GM12801 (cell line): ENCODE measurements around the gene POLD2.

Source experiments
- TF ChIP-seq, protein P1 (sequence below): IDR thresholded peaks from one replicate; pipeline ENCODE4 v1.5.1; 2011; ENCODE audit warnings: control low read depth; ENCODE audit not compliant: insufficient read length; ENCODE audit errors: extremely low read depth

POLD2 gene

GRCh38 chr7:44107116-44107960 lies 16.0 kb downstream of the POLD2 start:
- TF ChIP-seq, protein P1, sequence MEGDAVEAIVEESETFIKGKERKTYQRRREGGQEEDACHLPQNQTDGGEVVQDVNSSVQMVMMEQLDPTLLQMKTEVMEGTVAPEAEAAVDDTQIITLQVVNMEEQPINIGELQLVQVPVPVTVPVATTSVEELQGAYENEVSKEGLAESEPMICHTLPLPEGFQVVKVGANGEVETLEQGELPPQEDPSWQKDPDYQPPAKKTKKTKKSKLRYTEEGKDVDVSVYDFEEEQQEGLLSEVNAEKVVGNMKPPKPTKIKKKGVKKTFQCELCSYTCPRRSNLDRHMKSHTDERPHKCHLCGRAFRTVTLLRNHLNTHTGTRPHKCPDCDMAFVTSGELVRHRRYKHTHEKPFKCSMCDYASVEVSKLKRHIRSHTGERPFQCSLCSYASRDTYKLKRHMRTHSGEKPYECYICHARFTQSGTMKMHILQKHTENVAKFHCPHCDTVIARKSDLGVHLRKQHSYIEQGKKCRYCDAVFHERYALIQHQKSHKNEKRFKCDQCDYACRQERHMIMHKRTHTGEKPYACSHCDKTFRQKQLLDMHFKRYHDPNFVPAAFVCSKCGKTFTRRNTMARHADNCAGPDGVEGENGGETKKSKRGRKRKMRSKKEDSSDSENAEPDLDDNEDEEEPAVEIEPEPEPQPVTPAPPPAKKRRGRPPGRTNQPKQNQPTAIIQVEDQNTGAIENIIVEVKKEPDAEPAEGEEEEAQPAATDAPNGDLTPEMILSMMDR, result no peak

- TF ChIP-seq, protein P1, result no peak
Measured at GRCh38 chr7:44106311-44107065, 16.9 kb downstream of the POLD2 start.

DNA sequence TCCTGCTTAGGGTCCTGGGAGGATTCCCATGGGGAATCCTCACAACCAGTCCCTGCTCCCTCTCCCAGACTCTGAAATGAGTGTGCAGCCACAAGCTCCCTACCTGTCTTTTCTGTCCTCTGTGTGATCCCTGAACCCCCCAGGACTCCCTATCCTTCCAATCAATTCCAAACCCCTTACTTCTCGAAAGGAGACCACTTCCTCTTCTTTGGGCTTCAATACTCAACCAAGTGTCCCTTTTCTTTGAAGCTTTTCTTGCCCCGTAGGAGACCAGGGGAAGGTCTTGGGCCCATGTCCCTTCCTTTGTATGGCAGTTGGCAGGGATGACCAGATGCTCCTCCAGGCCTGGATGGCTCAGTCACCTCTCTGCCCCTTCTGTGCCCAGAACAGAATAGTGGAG lies 17.5 kb downstream of the POLD2 start:
- TF ChIP-seq, protein P1, result no peak

DNA sequence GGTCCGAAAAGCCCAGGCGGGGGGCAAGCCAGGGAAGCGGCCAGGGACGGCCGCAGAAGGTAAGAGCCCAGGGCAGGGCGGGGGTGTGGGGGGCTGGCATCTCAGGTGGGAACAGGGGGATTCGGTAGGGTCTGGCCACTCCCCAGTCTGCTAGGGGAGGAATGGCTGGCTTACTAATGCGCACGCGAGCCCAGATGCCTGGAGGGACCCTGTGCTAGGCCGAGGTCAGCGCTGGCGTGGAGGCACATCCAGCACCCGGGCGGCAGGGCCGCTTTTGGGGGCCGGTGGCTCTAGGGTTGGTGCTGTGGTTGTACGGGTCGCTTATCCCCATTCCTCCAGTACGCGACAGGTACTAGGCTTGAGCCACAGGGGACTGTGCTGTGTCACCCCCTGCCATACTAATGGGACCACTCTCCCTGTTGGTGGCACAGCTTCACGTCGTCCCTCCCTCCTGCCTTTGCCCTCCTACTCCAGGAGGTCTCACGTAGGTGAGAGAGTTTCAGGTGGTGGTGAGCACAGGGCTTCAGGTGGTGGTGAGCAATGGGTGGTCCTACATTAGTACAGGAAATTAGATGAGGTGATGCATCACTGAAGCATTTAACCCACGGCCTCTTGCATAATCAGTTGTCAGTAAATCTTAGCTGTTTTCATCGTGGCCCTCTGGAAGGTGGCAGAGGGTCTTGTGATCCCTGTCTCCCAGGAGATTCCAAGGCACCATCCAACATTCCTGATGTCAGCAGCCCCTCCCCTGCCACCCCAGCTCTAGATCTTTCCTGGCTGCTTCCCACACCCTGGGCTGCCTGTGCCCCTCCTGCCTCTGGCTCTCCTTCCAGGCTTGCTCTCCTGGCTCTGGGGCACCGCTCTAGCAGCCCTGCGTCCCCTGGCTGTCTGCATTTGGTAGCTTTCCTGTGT lies 18.2 kb downstream of the POLD2 start:
- TF ChIP-seq, protein P1, result no peak

DNA sequence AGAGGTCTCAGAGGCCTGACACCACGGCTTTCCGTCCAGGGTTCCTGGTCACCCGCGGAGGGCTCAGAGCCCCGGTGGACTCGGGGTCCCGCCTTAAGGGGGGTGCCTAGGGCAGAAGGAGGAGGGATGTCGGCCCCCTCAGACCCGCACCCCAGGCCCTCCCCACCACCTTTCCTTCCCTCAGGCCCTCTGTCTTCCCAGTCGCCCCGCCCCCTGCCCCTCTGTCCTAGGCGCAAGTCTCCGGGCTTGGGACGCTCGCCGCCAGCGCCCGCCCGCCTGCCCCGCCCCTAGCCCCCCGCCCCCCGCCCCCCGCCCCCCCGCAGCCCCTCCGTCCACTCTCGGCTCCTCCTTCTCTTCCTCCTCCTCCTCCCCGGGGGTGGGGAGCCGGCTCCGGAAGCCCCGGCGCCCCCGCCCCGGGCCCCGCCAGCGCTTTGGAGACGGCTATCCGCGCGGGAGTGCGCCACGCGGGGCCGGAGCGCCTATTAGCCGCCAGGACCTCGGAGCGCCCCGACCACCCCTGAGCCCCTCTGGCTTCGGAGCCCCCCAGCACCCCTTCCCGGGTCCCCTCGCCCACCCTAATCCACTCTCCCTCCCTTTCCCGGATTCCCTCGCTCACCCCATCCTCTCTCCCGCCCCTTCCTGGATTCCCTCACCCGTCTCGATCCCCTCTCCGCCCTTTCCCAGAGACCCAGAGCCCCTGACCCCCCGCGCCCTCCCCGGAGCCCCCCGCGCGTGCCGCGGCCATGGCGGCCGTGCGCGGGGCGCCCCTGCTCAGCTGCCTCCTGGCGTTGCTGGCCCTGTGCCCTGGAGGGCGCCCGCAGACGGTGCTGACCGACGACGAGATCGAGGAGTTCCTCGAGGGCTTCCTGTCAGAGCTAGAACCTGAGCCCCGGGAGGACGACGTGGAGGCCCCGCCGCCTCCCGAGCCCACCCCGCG lies 19.2 kb downstream of the POLD2 start, which contains the start of gene AEBP1:
TSS of gene AEBP1 (plus strand) at position 423 of the 937 bp plus-strand sequence. CDS start at position 744, 321 bp downstream.
- TF ChIP-seq, protein P1, result no peak

DNA sequence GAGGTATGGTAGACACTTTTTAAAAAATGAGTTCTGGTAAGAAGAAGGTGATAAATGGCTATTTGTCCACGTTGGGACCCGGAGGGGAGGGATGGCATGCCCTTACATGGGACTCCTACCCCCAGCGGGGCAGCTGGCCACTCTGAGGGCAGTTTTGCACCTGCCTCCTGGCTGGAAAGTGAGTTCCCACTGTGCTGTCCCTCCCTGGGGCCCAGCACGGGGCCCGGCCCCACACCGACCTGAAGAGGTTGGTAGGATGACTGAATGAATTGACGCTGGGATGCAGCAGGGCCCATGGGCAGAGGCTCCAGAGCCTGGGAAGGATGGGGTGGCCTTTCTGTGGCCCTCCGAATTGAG lies 19.8 kb downstream of the POLD2 start:
- TF ChIP-seq, protein P1, result no peak
